ENCODE results near the gene ZZZ3. TPM values are rescaled to one million over a fixed set of nuclear protein-coding genes. Genes with fewer than 3 reads are reported as not detected.

Gene ZZZ3
- total and polyA plus RNA-seq, 2 of the 13 experiments (the other 11 are each of a cell fraction or from before 2014, with no cell fraction given) = 18.1 to 50.2 TPM

GRCh38 chr1:77670330-77670729 lies 12.1 kb downstream of the ZZZ3 start (continued):
- TF ChIP-seq ZNF512 (CRISPR knock-in tag; IDR thresholded peaks at IDR 0.05) = no peak
- no peak for TF ChIP-seq SNAPC5 (CRISPR knock-in tag; IDR thresholded peaks at IDR 0.05; ENCODE audit: borderline replicate concordance)
- TF ChIP-seq MYC (CRISPR knock-in tag; IDR thresholded peaks at IDR 0.05; ENCODE audit: borderline replicate concordance) = no peak
- TF ChIP-seq NFE2L2 (IDR thresholded peaks at IDR 0.05; ENCODE audit: low read length) = no peak
- no peak for TF ChIP-seq GZF1 (CRISPR knock-in tag; IDR thresholded peaks at IDR 0.05)

DNA sequence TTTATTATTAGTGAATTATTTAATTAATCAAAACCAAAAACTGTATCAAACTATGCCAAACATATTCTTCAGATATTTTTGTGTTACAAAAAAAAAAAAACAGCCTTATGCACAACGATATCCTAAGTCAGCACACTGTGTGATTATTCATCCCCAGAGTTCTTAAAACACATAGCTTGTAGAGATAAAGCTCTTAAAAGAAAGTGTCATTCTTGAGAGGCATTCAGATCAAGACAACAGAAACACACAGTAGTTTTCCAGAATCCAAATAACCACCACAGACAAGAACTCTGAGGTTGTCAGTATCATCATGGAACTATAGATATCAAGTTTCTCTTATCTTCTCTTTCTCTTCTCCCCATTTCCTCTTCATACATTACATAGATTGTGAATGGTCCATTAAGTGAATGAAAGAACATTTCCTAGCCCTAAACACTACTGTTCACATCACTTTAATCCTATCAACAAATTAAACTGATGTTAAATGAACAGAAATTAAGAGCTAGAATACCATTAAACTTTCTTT lies 13.5 kb downstream of the ZZZ3 start:
- Histone ChIP-seq H3K4me2 (ENCODE audit: low read depth, low read length) (no peak overlapping the region), H3K9ac (ENCODE audit: insufficient read depth, low read depth, low read length) (no peak overlapping the region), H3K9me3 (ENCODE audit: low read length) (no peaks in the 10 kb centered on the region), H3K4me1 (ENCODE audit: insufficient read depth, low read length) (peaks cover 29% of the 10 kb centered on the region), H3K27me3 (ENCODE audit: control insufficient read depth in 1 of 2, insufficient read depth in 2 of 2, low read length in 2 of 2) (no peaks in the 10 kb centered on the region), H2AFZ (ENCODE audit: low read length) (no peak overlapping the region), H3K27ac (ENCODE audit: extremely low read length, insufficient read depth, low read length) (no peak overlapping the region), H3K4me3 (replicated peaks in 1 of 3; ENCODE audit: insufficient read depth in 1 of 3, low read depth in 2 of 3, low read length in 3 of 3) (no peak overlapping the region), H4K20me1 (ENCODE audit: insufficient read depth, low read length) (peaks cover 40% of the 10 kb centered on the region), H3K36me3 (replicated peaks in 1 of 2; ENCODE audit: control insufficient read depth in 1 of 2, insufficient read depth in 2 of 2, low read length in 2 of 2) (no peaks in the 10 kb centered on the region), H3K79me2 (ENCODE audit: insufficient read depth, low read length) (peaks cover 98% of the 10 kb centered on the region)
- no TSS peak for BruUV-seq (replicated peaks)
- ChIA-PET CTCF (ENCODE audit: low intra/inter-chr PET ratio, low total read pairs) (no interaction called here), POLR2A (no interaction called here)
- FAIRE-seq (no peak), ATAC-seq (no peak), DNase-seq (ENCODE audit: low spot score) (no peak)
- TF ChIP-seq MED13 (CRISPR knock-in tag; IDR thresholded peaks at IDR 0.05) (no peak), ZNF354B (CRISPR knock-in tag; IDR thresholded peaks at IDR 0.05) (no peak), KDM5B (CRISPR knock-in tag; IDR thresholded peaks at IDR 0.05; ENCODE audit: borderline replicate concordance) (no peak), FIP1L1 (IDR thresholded peaks at IDR 0.05; ENCODE audit: borderline replicate concordance, insufficient read depth, low read depth, low read length) (no peak), ZUFSP (CRISPR knock-in tag; IDR thresholded peaks at IDR 0.05; ENCODE audit: borderline replicate concordance) (no peak), STAT5B (CRISPR knock-in tag; IDR thresholded peaks at IDR 0.05) (no peak), ARID3A (IDR thresholded peaks at IDR 0.05; ENCODE audit: low read depth, low read length) (no peak), MAF1 (CRISPR knock-in tag; IDR thresholded peaks at IDR 0.05; ENCODE audit: borderline replicate concordance) (no peak)
- TF ChIP-seq, protein P1, sequence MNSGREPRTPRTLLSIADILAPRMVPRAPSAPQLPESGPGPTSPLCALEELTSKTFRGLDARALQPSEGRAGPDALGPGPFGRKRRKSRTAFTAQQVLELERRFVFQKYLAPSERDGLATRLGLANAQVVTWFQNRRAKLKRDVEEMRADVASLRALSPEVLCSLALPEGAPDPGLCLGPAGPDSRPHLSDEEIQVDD (CRISPR knock-in tag; IDR thresholded peaks at IDR 0.05; ENCODE audit: borderline replicate concordance) = no peak
- 93% methylated on average over 1 of the region's 1 CpG for WGBS (ENCODE audit: low lambda C conversion rate)
- intact Hi-C loops (cut with micrococcal nuclease; ENCODE audit: unreplicated experiment) = no loop called here
- in situ Hi-C loops (cut with HindIII; ENCODE audit: extremely low pct_ligation_motif_present, low pct_unique_long_range_greater_than_20kb) = no loop called here

Data from HepG2 (cell line).